GM21825 (cell line): Measurements from ENCODE around the gene SPIRE2.
"Not testable (repeated sequence)": the region's sequence is repeated elsewhere in the genome, so short reads cannot be mapped to it uniquely, and the experiment has no call there.

Source experiments
- ATAC-seq: cut with Tn5 transposase; IDR thresholded peaks from one replicate; pipeline ENCODE4 v1.9.1; 2021; ENCODE audit warnings: mild to moderate bottlenecking, moderate library complexity; ENCODE audit not compliant: unreplicated experiment

SPIRE2 gene

DNA sequence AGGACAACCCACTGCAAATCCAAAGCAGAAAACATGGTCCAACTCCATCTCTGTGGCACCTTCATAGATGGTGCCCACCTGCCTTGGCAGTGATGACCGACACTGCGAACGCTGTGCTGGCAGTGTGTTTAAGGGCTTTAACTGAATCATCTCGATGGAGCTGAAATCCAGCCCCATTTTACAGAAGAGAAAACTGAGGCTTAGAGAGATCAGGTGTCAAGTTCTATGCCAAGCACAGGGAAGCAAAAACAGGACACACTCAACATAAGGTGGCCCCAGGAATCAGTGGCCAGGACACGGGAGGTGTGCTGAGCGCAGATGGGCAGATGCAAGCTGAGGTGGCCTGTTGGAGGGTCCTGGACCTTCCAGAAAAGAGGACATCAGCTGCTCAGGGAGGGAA, 34.5 kb downstream of the SPIRE2 start:
- no peak for ATAC-seq

DNA sequence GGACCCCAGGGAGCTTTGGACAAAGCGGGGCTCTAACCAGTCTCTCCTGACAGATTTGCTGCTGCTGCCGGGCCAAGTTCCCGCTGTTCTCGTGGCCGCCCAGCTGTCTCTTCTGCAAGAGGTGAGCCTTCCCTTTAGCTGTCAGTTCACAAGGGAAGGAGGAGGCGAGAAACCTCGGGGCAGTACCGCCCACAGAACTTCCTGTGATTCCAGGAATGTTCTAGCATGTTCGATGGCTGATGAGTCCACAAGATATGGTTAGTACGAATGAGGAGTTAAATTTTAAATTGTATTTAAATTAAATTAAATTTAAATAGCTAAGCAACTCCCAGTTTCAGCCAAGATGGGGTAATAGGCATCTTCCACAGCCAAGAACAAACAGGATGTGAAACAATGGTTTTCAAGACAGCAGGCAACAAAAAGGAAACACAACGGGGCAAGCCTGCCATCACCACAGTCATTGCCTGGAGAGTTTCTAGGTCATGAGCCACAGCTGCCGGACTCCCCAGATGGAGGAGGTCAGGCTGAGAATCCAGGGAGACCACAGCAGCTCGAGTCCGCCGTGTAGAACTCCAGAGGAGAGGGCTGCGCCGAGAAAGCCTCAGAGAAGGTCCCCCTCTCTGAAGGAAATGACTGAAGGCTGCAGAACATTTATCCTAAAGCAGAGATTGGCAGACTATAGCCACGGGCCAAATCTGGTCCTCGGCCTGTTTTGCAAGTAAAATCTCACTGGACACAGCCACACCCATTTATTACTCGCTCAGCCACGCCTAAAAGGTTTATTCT, 35.7 kb downstream of the SPIRE2 start:
- ATAC-seq, result peak; percentile 56

DNA sequence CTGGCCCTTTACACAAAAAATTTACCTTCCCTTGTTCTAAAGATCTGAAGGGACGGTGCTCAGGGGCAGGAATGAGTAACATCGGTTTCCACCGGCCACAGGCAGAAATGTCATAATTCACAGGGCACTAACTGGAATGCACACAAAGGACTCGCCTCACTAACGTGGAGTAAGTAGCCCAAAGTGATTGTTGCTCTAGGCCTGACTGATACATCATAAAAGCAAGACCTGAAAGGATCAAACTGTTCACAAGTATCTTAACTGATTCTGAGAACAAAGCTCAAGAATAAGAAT, 36.2 kb downstream of the SPIRE2 start:
- no peak for ATAC-seq

DNA sequence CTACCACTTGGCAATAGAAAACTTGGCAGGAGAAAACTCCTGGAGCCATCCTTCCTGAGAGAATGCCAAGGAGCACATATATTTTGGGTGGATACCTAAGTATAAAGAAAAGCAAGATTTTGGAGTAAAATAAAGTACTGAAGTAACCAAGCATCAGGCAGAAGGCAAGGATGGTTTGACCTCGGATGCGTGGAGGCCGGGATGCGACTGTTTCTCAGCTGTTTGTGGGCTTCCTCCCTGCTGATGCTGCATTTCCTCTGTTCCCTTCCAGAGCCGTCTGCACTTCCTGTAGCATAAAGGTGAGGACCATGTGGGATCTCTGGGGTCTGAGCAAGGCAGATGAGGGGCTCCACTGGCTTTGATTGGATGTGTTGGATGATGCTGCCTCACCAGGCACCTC, 39.6 kb downstream of the SPIRE2 start:
- no peak for ATAC-seq

DNA sequence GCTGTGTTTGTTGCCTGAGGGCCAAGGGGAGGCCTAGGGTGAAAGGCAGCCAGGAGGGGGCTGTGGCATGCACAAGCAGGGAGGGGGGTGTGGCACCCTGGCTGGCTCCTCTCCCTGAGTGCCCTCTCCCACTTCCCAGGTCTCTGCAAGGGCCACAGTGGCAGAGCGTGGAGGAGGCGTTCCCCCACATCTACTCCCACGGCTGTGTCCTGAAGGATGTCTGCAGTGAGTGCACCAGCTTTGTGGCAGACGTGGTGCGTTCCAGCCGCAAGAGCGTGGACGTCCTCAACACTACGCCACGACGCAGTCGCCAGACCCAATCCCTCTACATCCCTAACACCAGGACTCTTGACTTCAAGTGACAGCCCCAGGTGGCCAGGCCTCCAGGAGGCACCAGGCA, 41.6 kb downstream of the SPIRE2 start:
- no peak for ATAC-seq

DNA sequence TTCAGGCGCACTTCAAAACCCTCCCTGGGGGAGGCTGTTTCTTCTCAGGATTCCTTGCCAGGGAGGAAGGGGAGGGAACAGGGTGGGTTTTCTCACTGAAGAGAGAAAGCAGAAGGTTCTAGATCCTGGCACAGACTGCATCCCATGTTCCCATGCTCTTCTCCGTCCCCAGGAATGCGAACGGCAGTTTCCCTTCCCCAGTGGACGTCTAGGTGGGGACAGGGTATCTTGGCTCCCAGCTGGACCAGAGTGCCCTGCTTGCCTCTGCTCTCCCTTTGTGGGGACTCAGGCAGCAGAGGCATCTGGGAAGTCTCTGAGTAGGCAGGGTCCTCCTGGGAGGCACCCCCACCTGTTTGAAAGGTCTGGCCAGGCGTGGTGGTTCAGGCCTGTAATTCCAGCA, 42.2 kb downstream of the SPIRE2 start:
- no peak for ATAC-seq

DNA sequence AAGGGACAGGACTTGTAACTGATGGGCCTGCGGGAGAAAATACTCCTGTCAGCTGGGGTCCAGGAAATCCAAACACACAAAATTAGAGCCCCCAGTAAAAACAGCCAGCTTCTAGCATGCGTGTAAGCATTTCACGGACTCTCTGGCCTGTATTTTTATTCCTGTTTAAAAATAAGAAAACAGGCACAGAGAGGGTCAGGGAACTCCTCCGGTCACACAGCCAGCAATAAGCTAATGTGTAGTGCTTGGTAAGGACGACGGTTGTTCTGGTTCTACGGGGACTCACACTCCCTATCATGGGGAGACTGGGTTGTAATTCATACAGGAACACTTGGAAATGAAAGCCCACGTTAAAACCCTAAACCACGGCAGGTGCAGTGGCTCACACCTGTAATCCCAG, 43.6 kb downstream of the SPIRE2 start:
- ATAC-seq, result no peak

DNA sequence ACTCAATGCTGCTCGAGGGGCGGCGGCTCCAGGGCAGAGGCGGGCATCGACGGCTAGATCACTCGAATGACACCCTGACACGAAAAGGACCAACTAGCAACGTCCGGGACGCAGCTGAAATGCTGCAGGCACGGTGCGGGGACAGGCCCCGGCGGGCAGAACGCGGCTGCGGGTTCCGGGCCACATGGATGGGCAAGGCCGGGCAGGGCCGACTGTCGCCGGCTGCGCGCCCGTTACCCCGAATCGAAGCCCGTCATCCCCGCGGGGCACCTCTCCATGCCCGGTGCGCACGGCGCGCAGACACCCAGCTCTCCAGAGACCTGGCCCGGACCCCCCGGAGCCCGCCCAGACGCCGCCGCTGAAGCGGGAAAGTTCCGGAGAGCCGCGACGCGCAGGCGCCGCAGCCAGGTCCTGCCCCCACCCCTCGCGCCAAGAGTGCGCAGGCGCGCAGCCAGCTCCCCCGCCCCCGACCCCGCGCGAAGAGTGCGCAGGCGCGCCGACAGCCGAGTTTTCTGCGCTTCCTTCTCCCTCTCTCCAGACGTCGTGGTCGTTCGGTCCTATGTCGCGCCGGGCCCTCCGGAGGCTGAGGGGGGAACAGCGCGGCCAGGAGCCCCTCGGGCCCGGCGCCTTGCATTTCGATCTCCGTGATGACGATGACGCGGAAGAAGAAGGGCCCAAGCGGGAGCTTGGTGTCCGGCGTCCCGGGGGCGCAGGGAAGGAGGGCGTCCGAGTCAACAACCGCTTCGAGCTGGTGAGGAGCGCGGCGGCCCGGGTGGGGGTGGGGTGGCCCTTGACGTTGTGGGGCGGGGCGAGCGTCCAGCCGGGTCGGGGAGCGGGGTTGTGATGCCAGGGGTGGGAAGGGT, 45.1 kb downstream of the SPIRE2 start, which contains the start of gene TCF25:
TSS of gene TCF25 (plus strand) at position 484 of the 863 bp plus-strand sequence. CDS start at position 560, 76 bp downstream.
- peak; percentile 31 for ATAC-seq

DNA sequence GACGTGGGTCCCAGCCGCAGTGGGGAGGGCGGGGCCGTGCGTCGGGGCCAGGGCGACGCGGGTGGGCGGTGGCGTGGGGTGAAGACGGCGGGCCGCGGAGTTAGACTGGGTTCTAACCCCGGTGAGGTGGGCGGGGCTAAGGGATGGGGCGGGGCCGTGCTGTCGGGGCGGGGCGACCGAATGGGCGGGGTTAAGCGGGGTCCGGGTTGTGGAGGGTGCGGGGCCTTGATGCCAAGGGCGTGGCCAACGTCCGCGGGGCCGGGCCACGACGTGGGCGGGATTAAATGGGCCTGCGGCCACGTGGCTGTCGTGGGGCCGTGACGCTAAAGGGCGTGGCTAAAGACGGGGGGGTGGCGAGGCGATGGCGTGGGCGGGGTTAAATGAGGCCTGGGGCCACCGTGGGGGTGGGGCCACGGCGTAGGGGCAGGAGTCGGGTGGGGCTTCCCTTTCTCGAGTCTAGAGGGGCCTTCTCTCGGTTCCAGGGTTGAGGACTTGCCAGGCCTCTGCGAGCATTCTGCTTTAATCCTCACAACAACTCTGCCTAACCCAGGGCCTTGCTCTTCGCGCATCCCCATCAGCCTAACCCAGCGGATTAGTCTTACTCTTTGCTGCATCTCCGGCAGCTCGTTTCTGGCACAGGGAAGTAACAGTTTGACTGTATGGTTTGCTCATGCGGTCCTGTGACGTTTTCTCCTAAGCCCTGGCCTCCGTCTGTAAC, 45.9 kb downstream of the SPIRE2 start:
- ATAC-seq, result peak; percentile 61

DNA sequence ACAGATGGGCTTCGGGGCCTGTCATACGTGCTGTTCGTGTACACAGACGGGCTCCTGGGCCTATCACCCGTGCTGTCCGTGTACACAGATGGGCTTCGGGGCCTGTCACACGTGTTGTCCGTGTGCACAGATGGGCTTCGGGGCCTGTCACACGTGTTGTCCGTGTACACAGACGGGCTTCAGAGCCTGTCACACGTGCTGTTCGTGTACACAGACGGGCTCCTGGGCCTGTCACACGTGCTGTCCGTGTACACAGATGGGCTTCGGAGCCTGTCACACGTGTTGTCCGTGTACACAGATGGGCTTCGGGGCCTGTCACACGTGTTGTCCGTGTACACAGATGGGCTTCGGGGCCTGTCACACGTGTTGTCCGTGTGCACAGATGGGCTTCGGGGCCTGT, 50.8 kb downstream of the SPIRE2 start:
- ATAC-seq, result not testable (repeated sequence)

DNA sequence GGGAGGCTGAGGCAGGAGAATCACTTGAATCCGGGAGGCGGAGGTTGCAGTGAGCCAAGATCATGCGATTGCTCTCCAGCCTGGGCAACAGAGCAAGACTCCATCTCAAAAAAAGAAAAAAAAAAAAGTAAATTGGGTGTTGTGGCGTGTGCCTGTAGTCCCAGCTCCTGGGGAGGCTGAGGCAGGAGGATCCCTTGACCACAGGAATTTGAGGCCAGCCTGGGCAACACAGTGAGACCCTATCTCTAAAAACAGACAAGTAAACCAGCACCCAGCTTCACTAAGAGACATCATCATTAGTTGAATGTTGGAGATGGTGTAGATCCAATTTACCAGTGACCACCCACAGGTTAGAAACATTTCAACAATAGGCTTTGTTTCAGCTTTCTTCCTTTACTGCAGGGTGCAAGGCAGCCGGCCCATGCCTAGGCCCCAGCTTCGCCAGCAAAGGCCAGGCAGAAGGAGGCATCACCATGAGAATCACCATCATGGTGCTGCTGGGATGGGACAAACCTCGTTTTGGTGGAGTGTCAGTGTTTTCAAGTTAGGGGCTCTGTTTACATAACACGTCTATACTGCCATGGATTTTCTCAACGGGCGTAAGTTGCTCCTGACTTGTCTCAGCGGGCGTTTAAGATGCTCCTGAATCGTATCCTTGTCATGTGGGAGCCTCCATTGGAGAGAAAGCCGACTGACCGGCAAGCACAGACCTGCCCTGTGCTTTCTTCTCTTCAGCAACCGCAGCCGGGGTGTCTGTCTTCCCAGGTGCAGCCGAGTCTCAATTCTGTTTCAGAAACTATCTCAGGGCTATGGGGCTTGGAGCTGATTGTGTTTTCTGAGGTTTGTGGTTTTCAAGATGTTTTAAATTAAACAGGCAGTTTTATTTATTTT, 52.4 kb downstream of the SPIRE2 start:
- ATAC-seq, result no peak

DNA sequence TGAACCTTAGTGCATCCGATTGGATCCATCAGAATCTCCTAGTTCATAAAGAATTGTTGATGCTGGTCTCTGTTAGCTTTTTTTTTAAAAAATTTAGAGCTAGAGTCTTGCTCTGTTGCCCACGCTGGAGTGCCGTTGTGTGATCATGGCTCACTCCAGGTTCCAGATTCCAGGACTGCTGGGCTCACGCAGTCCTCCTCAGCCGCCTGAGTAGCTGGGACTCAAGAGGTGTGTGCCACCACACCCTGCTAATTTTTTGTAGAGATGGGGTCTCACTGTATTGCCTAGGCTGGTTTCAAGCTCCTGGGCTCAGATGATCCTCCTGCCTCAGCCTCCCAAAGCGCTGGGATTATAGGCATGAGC, 53.1 kb downstream of the SPIRE2 start:
- no peak for ATAC-seq

DNA sequence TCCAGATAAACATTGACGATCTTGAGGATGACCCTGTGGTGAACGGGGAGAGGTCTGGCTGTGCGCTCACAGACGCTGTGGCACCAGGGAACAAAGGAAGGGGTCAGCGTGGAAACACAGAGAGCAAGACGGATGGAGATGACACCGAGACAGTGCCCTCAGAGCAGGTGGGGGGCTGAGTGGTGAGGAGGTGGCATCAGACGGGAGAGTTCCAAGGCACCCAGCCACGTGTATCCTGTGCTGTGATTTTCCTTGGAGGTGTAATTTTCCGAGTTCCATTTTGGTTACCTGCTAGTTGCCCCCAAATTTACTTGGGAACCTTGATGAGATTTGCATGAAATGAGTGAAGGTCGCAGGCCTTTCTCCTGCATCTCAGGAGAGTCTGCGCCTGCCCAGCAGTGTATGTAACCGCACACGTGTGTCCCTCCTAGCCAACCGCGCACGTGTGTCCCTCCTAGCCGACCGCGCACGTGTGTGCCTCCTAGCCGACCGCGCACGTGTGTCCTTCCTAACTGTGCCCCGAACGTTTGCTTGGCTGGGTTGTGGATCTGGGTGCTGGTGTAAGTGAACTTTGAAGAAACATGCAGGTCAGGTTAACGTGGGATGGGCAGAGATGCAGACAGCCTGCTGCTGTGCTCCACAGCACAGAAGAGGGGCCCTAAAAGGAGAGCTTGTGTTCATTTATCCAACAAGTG, 55.2 kb downstream of the SPIRE2 start:
- no peak for ATAC-seq

DNA sequence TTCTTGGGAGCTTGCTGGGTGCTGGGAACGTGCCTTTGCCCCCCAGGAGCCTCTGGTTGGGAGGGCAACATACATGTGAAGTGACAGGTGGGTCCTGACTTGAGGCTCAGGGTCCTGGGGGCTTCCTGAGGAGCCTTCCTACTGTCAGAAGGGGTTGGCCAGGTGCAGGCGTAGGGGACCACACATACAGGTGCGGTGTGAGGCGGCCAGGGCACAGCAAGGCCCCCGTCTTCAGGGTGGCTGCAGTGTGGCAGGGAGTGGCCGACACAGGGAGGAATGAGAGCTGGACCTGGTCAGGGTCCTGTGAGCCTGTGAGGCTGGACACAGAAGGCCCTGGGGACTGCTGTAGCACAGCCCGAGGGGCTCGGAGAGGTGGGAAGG, 55.8 kb downstream of the SPIRE2 start:
- ATAC-seq, result no peak

DNA sequence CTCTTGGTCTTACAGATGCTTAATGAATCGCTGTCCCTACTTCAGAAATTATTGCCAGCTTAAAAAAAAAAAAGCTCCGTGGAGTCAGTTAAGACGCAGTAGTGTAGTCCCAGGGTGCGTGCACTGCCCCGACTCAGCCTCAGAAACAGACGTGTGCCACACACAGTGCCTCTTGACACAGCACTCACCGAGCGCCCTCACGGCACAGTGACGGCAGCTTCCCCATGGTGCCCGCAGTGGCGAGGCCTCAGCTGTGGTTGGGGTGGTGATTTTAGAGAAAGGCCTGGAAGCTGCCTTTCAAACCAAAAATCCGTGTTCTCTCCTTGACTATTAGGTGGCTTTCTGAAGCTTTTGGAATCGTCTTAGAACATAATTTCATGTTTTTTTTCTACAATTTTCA, 59.0 kb downstream of the SPIRE2 start:
- no peak for ATAC-seq

DNA sequence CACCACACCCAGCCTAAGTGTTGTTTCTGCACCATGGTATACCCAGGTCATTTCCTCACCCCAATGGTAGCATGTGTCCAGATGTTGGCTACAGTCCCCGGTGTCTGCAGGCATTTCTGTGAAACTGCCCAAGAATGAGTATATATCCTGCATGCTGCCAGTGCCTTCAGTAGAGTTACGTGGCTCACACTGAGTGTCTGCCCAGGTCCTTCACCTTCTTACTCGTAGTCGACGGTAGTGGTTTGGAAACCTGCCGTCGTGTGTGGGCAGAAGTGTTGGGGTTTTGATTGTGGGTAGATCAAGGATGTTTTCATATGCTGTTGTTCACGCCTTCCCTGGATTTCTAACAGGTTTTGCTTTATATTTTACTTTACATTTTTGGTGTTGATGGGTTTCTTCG, 61.9 kb downstream of the SPIRE2 start:
- ATAC-seq, result no peak

DNA sequence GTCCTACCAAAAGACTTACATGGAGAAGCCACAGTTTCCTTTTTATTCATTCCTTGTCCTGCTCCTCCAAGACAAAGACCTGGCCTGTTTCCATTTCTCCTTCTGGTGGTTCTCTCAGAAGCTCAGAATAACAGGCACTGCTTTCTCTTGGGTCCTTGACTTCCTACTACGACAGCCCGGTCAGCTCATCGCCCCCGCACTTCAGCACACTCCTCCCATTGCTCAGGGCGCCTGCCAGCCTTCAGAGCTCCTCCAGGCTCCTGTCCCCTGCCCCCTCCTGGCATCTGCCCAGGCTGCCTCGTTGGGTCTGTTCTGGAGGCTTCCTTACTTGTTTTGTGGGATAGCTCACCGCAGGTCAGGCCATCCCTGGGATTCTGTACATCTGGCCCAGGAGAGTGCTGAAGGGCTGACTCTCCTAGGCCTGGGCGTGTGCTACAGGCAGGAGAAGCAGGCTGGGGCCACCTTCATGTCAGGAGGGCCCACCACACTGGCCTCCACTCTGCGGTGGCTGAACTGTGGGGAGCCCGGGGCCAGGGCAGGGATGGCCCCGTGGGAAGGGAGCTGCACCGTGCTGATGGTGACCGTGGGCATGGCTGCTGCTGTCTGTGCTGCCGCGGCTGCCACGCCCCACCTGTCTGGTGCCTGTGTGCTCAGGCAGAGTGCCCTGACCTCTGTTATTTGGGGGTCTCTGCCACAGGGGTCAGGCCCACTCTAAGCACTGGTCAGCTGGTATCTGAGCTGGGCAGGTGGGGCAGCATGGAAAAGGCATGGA, 62.8 kb downstream of the SPIRE2 start:
- no peak for ATAC-seq

DNA sequence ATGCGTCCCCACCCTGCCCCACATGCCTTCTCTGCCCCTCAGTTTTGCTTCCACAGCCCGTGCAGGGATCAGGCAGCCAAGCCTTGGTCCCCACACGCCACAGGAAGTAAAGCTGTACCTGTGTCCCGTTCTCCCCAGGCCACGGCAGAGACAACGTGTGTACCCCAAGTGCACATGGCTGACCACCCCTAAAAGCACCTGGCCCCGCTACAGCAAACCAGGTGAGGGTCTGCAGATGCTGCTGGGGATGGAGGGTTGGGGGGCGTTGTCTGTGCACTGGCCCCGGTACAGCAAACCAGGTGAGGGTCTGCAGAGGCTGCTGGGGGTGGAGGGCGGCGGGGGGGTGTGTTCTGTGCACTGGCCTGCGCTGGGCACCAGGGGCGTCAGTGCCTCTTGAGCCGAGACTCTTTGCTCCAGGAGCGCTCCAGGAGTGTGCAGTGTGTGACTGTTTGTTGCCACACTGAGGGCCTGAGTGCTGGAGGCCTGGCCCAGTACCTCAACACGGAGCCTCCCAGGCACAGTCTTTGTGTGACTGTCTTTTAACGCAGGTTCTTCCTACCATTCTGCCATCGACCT, 63.9 kb downstream of the SPIRE2 start:
- no peak for ATAC-seq

DNA sequence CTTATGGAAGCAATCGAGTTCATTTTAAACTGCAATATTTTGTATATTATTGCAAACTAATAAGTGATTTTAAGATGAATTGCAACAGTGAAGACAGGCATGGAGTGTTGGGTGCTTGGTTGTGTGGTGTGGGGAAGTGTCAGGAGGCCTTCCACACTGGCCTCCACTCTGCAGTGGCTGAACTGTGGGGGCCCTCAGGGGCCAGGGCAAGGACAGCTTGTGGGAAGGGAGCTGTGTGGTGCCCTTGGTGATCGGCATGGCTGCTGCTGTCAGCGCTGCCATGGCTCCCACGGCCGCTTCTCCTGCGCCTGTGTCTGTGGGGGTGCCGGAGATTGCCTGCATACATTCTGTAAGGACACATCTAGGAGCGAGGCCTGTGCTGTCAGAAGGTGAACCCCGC, 64.4 kb downstream of the SPIRE2 start:
- ATAC-seq, result no peak
